ENCODE results near the gene ERI3.

Gene ERI3

GRCh38 chr1:44238660-44239059 lies 116.4 kb downstream of the ERI3 start:
- Histone ChIP-seq H3K36me3 (ENCODE audit: insufficient read depth, low read length) (peaks cover 4% of the 10 kb centered on the region), H2AFZ (ENCODE audit: low read depth, low read length) (no peak overlapping the region), H3K4me3 (ENCODE audit: low read length) (no peak overlapping the region), H3K9me3 (ENCODE audit: low read length) (no peaks in the 10 kb centered on the region), H3K4me1 (ENCODE audit: insufficient read depth, low read length) (peaks cover 36% of the 10 kb centered on the region), H3K27me3 (ENCODE audit: insufficient read depth, low read length) (no peaks in the 10 kb centered on the region)

DNA sequence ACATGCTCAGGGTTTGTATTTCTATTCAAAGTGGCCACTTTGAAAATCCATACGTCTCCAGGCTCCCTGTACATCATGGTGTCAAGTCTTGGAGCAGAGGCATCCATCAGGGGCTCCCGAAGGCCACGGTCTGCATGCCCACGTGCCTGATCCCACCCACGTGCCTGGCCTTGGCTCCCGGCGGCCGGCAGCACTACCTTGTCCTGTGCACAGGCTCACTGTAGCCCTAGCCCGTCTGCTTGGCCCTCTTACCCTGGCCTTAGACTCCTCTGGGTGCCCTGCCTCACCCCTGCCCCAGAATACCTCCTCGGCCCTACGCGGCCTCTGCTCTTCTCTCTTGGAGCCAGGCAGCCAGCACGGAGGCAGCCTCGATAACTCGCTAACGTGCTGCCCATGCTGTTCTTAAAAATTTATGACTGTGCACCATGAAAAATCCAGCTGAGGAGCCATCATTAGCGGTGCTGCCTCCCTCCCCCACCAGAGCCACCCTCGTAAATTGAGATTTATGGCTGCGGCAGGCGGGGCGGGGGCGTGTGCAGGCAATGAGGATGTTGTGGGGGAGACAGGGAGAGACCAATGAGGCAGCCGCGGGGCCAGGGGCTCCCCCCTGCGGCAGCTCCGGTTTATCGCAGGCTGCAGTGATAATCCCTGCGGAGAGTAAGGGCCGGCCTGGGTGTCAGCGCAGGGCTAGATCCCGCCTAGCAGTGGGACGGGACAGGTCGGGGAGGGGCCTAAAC lies 117.2 kb downstream of the ERI3 start:
- H2AFZ ChIP-seq (ENCODE audit: low read depth, low read length), result no peak overlapping the region
- H3K27me3 ChIP-seq (ENCODE audit: insufficient read depth, low read length), result no peaks in the 10 kb centered on the region
- H3K36me3 ChIP-seq (ENCODE audit: insufficient read depth, low read length), result peaks cover 4% of the 10 kb centered on the region
- peaks cover 36% of the 10 kb centered on the region for H3K4me1 ChIP-seq (ENCODE audit: insufficient read depth, low read length)
- H3K4me3 ChIP-seq (ENCODE audit: low read length), result no peak overlapping the region
- no peaks in the 10 kb centered on the region for H3K9me3 ChIP-seq (ENCODE audit: low read length)

- Histone ChIP-seq H3K4me3 (ENCODE audit: low read length) (no peak overlapping the region), H3K9me3 (ENCODE audit: low read length) (no peaks in the 10 kb centered on the region), H3K4me1 (ENCODE audit: insufficient read depth, low read length) (peaks cover 27% of the 10 kb centered on the region), H3K27me3 (ENCODE audit: insufficient read depth, low read length) (no peaks in the 10 kb centered on the region), H3K36me3 (ENCODE audit: insufficient read depth, low read length) (peaks cover 6% of the 10 kb centered on the region), H2AFZ (ENCODE audit: low read depth, low read length) (no peak overlapping the region)
Measured at GRCh38 chr1:44236490-44237272, 118.4 kb downstream of the ERI3 start.

DNA sequence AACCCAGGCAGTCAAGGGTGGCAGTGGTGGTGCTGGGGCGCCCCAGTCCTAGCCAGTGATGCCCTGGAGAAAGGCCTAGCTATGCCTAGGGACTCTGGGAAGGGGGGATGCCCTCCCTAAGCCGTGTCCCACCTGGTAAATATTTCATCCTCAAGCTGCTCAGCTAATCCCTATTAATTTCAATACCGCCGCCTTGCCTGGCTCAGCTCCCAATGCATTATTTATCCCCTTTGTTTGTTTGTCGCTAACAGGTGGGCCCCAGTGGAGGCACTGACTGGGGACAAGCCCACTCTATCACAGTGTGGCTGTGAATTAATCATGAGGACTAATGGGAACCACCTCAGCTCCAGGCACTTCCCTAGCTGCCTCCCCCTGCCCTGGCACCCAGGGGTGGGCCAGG lies 119.2 kb downstream of the ERI3 start:
- Histone ChIP-seq H3K4me3 (ENCODE audit: low read length) (no peak overlapping the region), H3K36me3 (ENCODE audit: insufficient read depth, low read length) (peaks cover 6% of the 10 kb centered on the region), H3K4me1 (ENCODE audit: insufficient read depth, low read length) (peaks cover 18% of the 10 kb centered on the region), H2AFZ (ENCODE audit: low read depth, low read length) (no peak overlapping the region), H3K9me3 (ENCODE audit: low read length) (no peaks in the 10 kb centered on the region), H3K27me3 (ENCODE audit: insufficient read depth, low read length) (no peaks in the 10 kb centered on the region)

- H3K36me3 ChIP-seq (ENCODE audit: insufficient read depth, low read length), result peaks cover 9% of the 10 kb centered on the region
- no peaks in the 10 kb centered on the region for H3K9me3 ChIP-seq (ENCODE audit: low read length)
- no peak overlapping the region for H2AFZ ChIP-seq (ENCODE audit: low read depth, low read length)
- no peak overlapping the region for H3K4me3 ChIP-seq (ENCODE audit: low read length)
- no peaks in the 10 kb centered on the region for H3K4me1 ChIP-seq (ENCODE audit: insufficient read depth, low read length)
- H3K27me3 ChIP-seq (ENCODE audit: insufficient read depth, low read length), result no peaks in the 10 kb centered on the region
Measured at GRCh38 chr1:44233593-44233992, 121.5 kb downstream of the ERI3 start.

DNA sequence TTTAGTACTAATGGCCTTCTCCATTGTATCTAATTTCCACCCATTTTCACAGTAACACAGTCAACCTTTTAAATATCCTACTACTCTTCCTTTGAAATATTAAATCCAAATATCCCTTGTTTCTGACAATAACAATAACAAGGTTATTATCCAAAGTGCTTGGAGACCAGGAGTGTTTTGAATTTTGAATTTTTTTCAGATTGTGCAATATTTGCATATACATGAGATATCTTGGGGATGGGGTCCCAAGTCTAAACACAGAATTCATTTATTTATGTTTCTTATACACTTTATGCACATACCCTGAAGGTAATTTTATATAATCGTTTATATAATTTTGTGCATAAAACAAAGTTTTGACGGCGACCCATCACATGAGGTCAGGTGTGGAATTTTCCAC lies 124.3 kb downstream of the ERI3 start:
- Histone ChIP-seq H3K4me1 (ENCODE audit: insufficient read depth, low read length) (no peaks in the 10 kb centered on the region), H3K36me3 (ENCODE audit: insufficient read depth, low read length) (peaks cover 5% of the 10 kb centered on the region), H3K9me3 (ENCODE audit: low read length) (peaks cover 6% of the 10 kb centered on the region), H3K4me3 (ENCODE audit: low read length) (no peak overlapping the region), H2AFZ (ENCODE audit: low read depth, low read length) (no peak overlapping the region), H3K27me3 (ENCODE audit: insufficient read depth, low read length) (no peaks in the 10 kb centered on the region)

- H3K4me1 ChIP-seq (ENCODE audit: insufficient read depth, low read length), result no peaks in the 10 kb centered on the region
- no peak overlapping the region for H2AFZ ChIP-seq (ENCODE audit: low read depth, low read length)
- peaks cover 5% of the 10 kb centered on the region for H3K36me3 ChIP-seq (ENCODE audit: insufficient read depth, low read length)
- no peak overlapping the region for H3K4me3 ChIP-seq (ENCODE audit: low read length)
- peaks cover 9% of the 10 kb centered on the region for H3K9me3 ChIP-seq (ENCODE audit: low read length)
- H3K27me3 ChIP-seq (ENCODE audit: insufficient read depth, low read length), result no peaks in the 10 kb centered on the region
Measured at GRCh38 chr1:44229435-44230167, 125.5 kb downstream of the ERI3 start.

DNA sequence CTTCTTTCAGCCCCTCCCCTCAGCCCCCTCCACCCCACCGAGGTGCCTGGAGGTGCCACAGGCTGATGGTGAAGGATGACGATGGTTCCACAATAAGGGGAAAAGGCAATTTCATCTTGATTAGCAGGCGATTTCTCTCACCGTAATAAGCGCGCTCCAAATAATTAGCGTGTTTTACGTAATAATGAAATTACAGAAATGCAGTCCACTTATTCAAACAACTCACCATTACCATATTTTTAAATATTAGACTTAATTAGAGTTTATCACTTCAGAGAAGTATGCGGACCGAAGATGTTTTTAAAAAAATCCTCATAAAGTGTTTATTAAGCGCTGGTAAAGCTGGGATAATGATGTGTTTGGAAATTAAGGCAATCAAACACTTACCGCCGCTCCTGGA lies 126.8 kb downstream of the ERI3 start:
- Histone ChIP-seq H3K36me3 (ENCODE audit: insufficient read depth, low read length) (peaks cover 5% of the 10 kb centered on the region), H3K4me1 (ENCODE audit: insufficient read depth, low read length) (no peaks in the 10 kb centered on the region), H3K4me3 (ENCODE audit: low read length) (no peak overlapping the region), H3K27me3 (ENCODE audit: insufficient read depth, low read length) (no peaks in the 10 kb centered on the region), H2AFZ (ENCODE audit: low read depth, low read length) (no peak overlapping the region), H3K9me3 (ENCODE audit: low read length) (peaks cover 9% of the 10 kb centered on the region)

DNA sequence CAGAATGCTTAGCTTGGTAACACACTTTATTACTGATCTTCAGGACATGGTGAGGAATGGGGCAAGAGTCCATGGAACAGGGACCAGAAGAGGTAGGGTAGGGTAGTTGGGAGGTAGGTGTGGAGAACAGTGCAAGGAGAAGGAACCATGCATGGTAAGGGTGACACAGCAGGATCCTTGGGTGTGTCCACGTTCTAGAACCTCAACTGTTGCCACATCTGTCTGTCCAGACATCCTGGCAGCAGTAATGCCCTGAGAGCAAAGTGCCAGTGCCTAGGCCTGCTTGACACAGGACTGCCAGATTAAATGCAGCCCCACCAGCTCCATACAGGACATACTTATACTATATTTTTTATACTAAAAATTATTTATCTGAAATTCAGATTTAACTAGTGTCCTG lies 127.8 kb downstream of the ERI3 start:
- no peak overlapping the region for H2AFZ ChIP-seq (ENCODE audit: low read depth, low read length)
- peaks cover 9% of the 10 kb centered on the region for H3K9me3 ChIP-seq (ENCODE audit: low read length)
- peaks cover 7% of the 10 kb centered on the region for H3K36me3 ChIP-seq (ENCODE audit: insufficient read depth, low read length)
- no peaks in the 10 kb centered on the region for H3K4me1 ChIP-seq (ENCODE audit: insufficient read depth, low read length)
- no peak overlapping the region for H3K4me3 ChIP-seq (ENCODE audit: low read length)
- no peaks in the 10 kb centered on the region for H3K27me3 ChIP-seq (ENCODE audit: insufficient read depth, low read length)

GRCh38 chr1:44225761-44226160 lies 129.3 kb downstream of the ERI3 start:
- Histone ChIP-seq H3K27me3 (ENCODE audit: insufficient read depth, low read length) (no peaks in the 10 kb centered on the region), H3K4me3 (ENCODE audit: low read length) (no peak overlapping the region), H3K9me3 (ENCODE audit: low read length) (peaks cover 9% of the 10 kb centered on the region), H3K4me1 (ENCODE audit: insufficient read depth, low read length) (no peaks in the 10 kb centered on the region), H2AFZ (ENCODE audit: low read depth, low read length) (no peak overlapping the region), H3K36me3 (ENCODE audit: insufficient read depth, low read length) (peaks cover 17% of the 10 kb centered on the region)

DNA sequence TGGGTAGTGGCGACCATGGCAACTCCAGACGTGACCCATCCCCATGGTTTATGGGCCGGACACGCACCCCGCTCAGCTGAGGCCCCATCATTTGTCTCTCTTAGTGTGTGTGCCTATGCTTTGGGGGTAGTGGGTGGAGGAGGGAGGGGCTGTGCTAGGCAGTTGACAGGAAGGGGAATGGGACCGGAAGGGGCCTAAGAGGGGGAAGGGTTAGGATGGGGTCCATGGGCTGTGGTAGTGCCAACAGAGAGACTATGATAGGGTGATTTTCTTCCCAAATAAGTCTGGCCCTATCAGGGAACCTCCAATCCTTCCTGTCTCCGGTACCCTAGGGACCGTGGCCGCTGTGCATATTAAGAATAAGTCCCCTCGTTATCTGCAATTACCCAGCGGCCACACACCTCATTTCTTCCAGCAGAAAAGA lies 131.9 kb downstream of the ERI3 start:
- peaks cover 40% of the 10 kb centered on the region for H3K36me3 ChIP-seq (ENCODE audit: insufficient read depth, low read length)
- H3K4me1 ChIP-seq (ENCODE audit: insufficient read depth, low read length), result no peaks in the 10 kb centered on the region
- H3K4me3 ChIP-seq (ENCODE audit: low read length), result no peak overlapping the region
- no peak overlapping the region for H2AFZ ChIP-seq (ENCODE audit: low read depth, low read length)
- H3K27me3 ChIP-seq (ENCODE audit: insufficient read depth, low read length), result no peaks in the 10 kb centered on the region
- peaks cover 9% of the 10 kb centered on the region for H3K9me3 ChIP-seq (ENCODE audit: low read length)

DNA sequence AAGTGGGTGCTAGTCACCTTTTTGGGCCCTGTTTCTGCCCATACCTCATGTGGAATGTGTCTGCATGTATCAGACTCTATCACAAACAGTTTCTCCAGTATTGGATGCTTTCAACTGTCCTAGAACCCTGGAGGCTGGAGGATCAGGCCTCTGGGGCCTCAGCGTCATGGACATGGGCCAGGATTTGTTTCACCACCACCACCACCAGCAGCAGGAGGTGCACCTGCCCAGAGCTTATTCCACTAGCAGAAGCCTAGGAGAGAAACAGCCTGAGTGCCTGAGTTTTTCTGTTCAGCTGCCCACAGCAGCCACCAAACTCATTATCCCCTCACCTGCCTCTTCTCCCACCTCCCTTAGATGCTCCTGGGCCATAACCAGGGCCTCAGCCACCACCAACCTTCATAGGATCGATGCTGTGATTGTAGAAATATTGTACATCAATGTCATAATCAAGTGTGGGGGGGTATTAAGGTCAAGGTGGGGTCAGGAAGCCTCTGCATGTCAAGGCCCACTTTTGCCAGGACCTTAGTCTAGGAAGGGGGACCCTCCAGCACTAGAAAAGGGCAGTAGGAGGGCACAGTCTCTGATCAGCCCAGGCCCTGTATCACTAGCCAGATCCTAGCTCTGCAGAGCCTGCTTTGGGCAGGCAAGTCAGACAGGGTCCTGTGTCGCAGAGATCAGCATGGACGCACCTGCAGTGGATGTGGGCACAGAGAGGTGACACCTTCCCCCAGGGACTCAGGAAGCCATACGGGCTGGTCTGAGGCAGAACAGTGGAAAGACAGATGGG lies 132.5 kb downstream of the ERI3 start:
- no peak overlapping the region for H3K4me3 ChIP-seq (ENCODE audit: low read length)
- H3K27me3 ChIP-seq (ENCODE audit: insufficient read depth, low read length), result no peaks in the 10 kb centered on the region
- H3K9me3 ChIP-seq (ENCODE audit: low read length), result peaks cover 9% of the 10 kb centered on the region
- H3K4me1 ChIP-seq (ENCODE audit: insufficient read depth, low read length), result no peaks in the 10 kb centered on the region
- H2AFZ ChIP-seq (ENCODE audit: low read depth, low read length), result no peak overlapping the region
- H3K36me3 ChIP-seq (ENCODE audit: insufficient read depth, low read length), result peaks cover 44% of the 10 kb centered on the region
